SK-N-SH treated with all-trans-retinoic acid at 6 μM for 48 hours (cell line): ENCODE data around the gene CLEC3A.
"Not testable (repeated sequence)": the region's sequence is repeated elsewhere in the genome, so short reads cannot be mapped to it uniquely, and the experiment has no call there.

Source experiments
- ATAC-seq: fragments of 200-7000 bp; cut with Tn5 transposase; 3 replicates; pipeline ENCODE4 v1.9.1; 2020; ENCODE audit warnings: mild to moderate bottlenecking, moderate library complexity
- BACH2 ChIP-seq: fragments of 250-450 bp; sonication (Bioruptor Pico); IDR thresholded peaks from 2 replicates; pipeline ENCODE4 v1.9.0; 2021; ENCODE audit warnings: mild to moderate bottlenecking, borderline replicate concordance
- CREB5 ChIP-seq: fragments of 250-450 bp; sonication (Bioruptor Pico); IDR thresholded peaks from 2 replicates; pipeline ENCODE4 v1.5.1; 2020; ENCODE audit warnings: low read depth, mild to moderate bottlenecking, moderate library complexity
- CSRNP3 ChIP-seq: fragments of 250-450 bp; sonication (Bioruptor Pico); IDR thresholded peaks from 2 replicates; pipeline ENCODE4 v1.5.1; 2021; ENCODE audit warnings: mild to moderate bottlenecking, moderate library complexity
- ESRRG ChIP-seq: fragments of 250-450 bp; sonication (Bioruptor Pico); IDR thresholded peaks from 2 replicates; pipeline ENCODE4 v1.6.1; 2021; ENCODE audit warnings: mild to moderate bottlenecking
- GLIS3 ChIP-seq: fragments of 250-450 bp; sonication (Bioruptor Pico); IDR thresholded peaks from 2 replicates; pipeline ENCODE4 v1.5.0; 2020; ENCODE audit warnings: mild to moderate bottlenecking, moderate library complexity
- OSR1 ChIP-seq: fragments of 250-450 bp; sonication (Bioruptor Pico); IDR thresholded peaks from 2 replicates; pipeline ENCODE4 v1.8.0; 2022; ENCODE audit warnings: moderate library complexity, mild to moderate bottlenecking, inconsistent platforms
- PATZ1 ChIP-seq: fragments of 250-450 bp; sonication (Bioruptor Pico); IDR thresholded peaks from 2 replicates; pipeline ENCODE4 v1.8.0; 2020; ENCODE audit warnings: mild to moderate bottlenecking, moderate library complexity, borderline replicate concordance
- POU6F1 ChIP-seq: fragments of 250-450 bp; sonication (Bioruptor Pico); IDR thresholded peaks from 2 replicates; pipeline ENCODE4 v1.8.0; 2021; ENCODE audit warnings: low read depth, mild to moderate bottlenecking, moderate library complexity, borderline replicate concordance
- RARB ChIP-seq: fragments of 250-450 bp; sonication (Bioruptor Pico); IDR thresholded peaks from 2 replicates; pipeline ENCODE4 v1.8.0; 2021; ENCODE audit warnings: mild to moderate bottlenecking, moderate library complexity
- SNAI2 ChIP-seq: fragments of 250-450 bp; sonication (Bioruptor Pico); IDR thresholded peaks from 2 replicates; pipeline ENCODE4 v1.5.0; 2020; ENCODE audit warnings: mild to moderate bottlenecking, moderate library complexity
- TCF4 ChIP-seq: fragments of 250-450 bp; sonication (Bioruptor Pico); IDR thresholded peaks from 2 replicates; pipeline ENCODE4 v1.8.0; 2021; ENCODE audit warnings: mild to moderate bottlenecking, moderate library complexity, borderline replicate concordance
- TOX ChIP-seq: fragments of 250-450 bp; sonication (Bioruptor Pico); IDR thresholded peaks from 2 replicates; pipeline ENCODE4 v1.8.0; 2021; ENCODE audit warnings: mild to moderate bottlenecking, moderate library complexity, borderline replicate concordance
- TSHZ2 ChIP-seq: fragments of 250-450 bp; sonication (Bioruptor Pico); IDR thresholded peaks from 2 replicates; pipeline ENCODE4 v1.5.0; 2020; ENCODE audit warnings: mild to moderate bottlenecking, moderate library complexity
- ZC3H10 ChIP-seq: fragments of 250-450 bp; sonication (Bioruptor Pico); IDR thresholded peaks from 2 replicates; pipeline ENCODE4 v1.5.1; 2021; ENCODE audit warnings: mild to moderate bottlenecking, moderate library complexity
- ZFP3 ChIP-seq: fragments of 250-450 bp; sonication (Bioruptor Pico); IDR thresholded peaks from 2 replicates; pipeline ENCODE4 v1.5.0; 2020; ENCODE audit warnings: mild to moderate bottlenecking, moderate library complexity
- ZFP30 ChIP-seq: fragments of 450-650 bp; formaldehyde crosslinking; IDR thresholded peaks from 2 replicates; pipeline ENCODE4 v1.5.0; 2022; ENCODE audit warnings: mild to moderate bottlenecking, moderate library complexity

The CLEC3A gene

GRCh38 chr16:77987810-77988209, 34.5 kb upstream of the CLEC3A start:
- ATAC-seq, result no peak
- TF ChIP-seq OSR1 (CRISPR knock-in tag) (no peak), RARB (CRISPR knock-in tag) (no peak), TCF4 (no peak), TOX (CRISPR knock-in tag) (no peak), GLIS3 (no peak), TSHZ2 (CRISPR knock-in tag) (no peak), ZFP30 (CRISPR knock-in tag) (no peak), POU6F1 (CRISPR knock-in tag) (no peak), ZFP3 (CRISPR knock-in tag) (no peak), ZC3H10 (CRISPR knock-in tag) (no peak)

GRCh38 chr16:77989846-77990245, 32.5 kb upstream of the CLEC3A start:
- no peak for TF ChIP-seq BACH2 (CRISPR knock-in tag)
- no peak for TF ChIP-seq GLIS3
- TF ChIP-seq ZC3H10 (CRISPR knock-in tag), result no peak
- no peak for TF ChIP-seq SNAI2 (CRISPR knock-in tag)
- TF ChIP-seq ESRRG (CRISPR knock-in tag), result no peak
- no peak for TF ChIP-seq TOX (CRISPR knock-in tag)
- TF ChIP-seq, all 23 proteins: peak for 0
- ATAC-seq, result no peak

- no peak for TF ChIP-seq GLIS3
- TF ChIP-seq ZFP30 (CRISPR knock-in tag), result no peak
- TF ChIP-seq CREB5 (CRISPR knock-in tag), result no peak
- TF ChIP-seq CSRNP3 (CRISPR knock-in tag), result no peak
- TF ChIP-seq ESRRG (CRISPR knock-in tag), result no peak
- ATAC-seq, result no peak
Measured at GRCh38 chr16:77991701-77992100, 30.6 kb upstream of the CLEC3A start.

GRCh38 chr16:77992381-77992780, 30.0 kb upstream of the CLEC3A start:
- ATAC-seq, result not testable (repeated sequence)

- TF ChIP-seq RARB (CRISPR knock-in tag) (no peak), TCF4 (no peak), ZC3H10 (CRISPR knock-in tag) (no peak), OSR1 (CRISPR knock-in tag) (no peak), BACH2 (CRISPR knock-in tag) (no peak), TOX (CRISPR knock-in tag) (no peak), CREB5 (CRISPR knock-in tag) (no peak), SNAI2 (CRISPR knock-in tag) (no peak), PATZ1 (CRISPR knock-in tag) (no peak), ZFP30 (CRISPR knock-in tag) (no peak)
- ATAC-seq, result peak; percentile 55
Measured at GRCh38 chr16:77993111-77993985, 29.0 kb upstream of the CLEC3A start.
